ENCODE measurements around the gene MYO1C. TPM values are rescaled to one million over a fixed set of nuclear protein-coding genes. Genes with fewer than 3 reads are reported as not detected.

Gene MYO1C
- total RNA-seq, 4 donors from 2014 or later: 89.1 to 276 (median 116) TPM

- Histone ChIP-seq H3K4me1 (peaks cover 0 to 6% of the 10 kb centered on the region in 2 donors), H3K36me3 (no peaks in the 10 kb centered on the region), H3K27ac (peak overlapping the region; percentile 93), H3K27me3 (no peaks in the 10 kb centered on the region), H3K9me3 (no peaks in the 10 kb centered on the region), H3K4me3 (peak overlapping the region; percentile 96 to 98)
- peak; percentile 42 to 75 for DNase-seq
- intact Hi-C loops (cut with DNase I; ENCODE audit: low total_unique reads): loop anchor here (10.0 kb wide), 2 partner anchors 151 to 241 kb away; partner anchors contain the start of genes BHLHA9 and TRARG1
- peak; percentile 56 to 85 (median 68) for TF ChIP-seq CTCF (IDR thresholded peaks at IDR 0.05)
- TF ChIP-seq POLR2A (IDR thresholded peaks at IDR 0.05): no peak
Measured at GRCh38 chr17:1515640-1516387, 23.3 kb upstream of the MYO1C start.

- DNase-seq: no peak
- intact Hi-C loops (cut with DNase I; ENCODE audit: low total_unique reads): loop anchor here (10.0 kb wide), 2 partner anchors 148 to 238 kb away; partner anchors contain the start of genes BHLHA9 and TRARG1
- H3K9me3 ChIP-seq: no peaks in the 10 kb centered on the region
- no peak overlapping the region for H3K4me3 ChIP-seq
- no peak for TF ChIP-seq CTCF (IDR thresholded peaks at IDR 0.05)
- TF ChIP-seq POLR2A (IDR thresholded peaks at IDR 0.05): no peak
- H3K27me3 ChIP-seq: no peaks in the 10 kb centered on the region
- H3K4me1 ChIP-seq: peaks cover 0 to under 1% of the 10 kb centered on the region in 2 donors
- H3K27ac ChIP-seq: peak overlapping the region; percentile 40 to 54
- H3K36me3 ChIP-seq: no peaks in the 10 kb centered on the region
Measured at GRCh38 chr17:1512351-1512750, 19.9 kb upstream of the MYO1C start.

- H3K9me3 ChIP-seq: no peaks in the 10 kb centered on the region
- H3K27me3 ChIP-seq: no peaks in the 10 kb centered on the region
- no peaks in the 10 kb centered on the region for H3K36me3 ChIP-seq
- TF ChIP-seq POLR2A (IDR thresholded peaks at IDR 0.05): no peak
- no peak for TF ChIP-seq CTCF (IDR thresholded peaks at IDR 0.05)
- DNase-seq: no peak
- intact Hi-C loops (cut with DNase I; ENCODE audit: low total_unique reads): loop anchor here (10.0 kb wide), 2 partner anchors 147 to 237 kb away; partner anchors contain the start of genes BHLHA9 and TRARG1
- no peaks in the 10 kb centered on the region for H3K4me1 ChIP-seq
- peak overlapping the region; percentile 40 to 54 for H3K27ac ChIP-seq
- no peak overlapping the region for H3K4me3 ChIP-seq
Measured at GRCh38 chr17:1511756-1512321, 19.4 kb upstream of the MYO1C start.

- no peak for TF ChIP-seq CTCF (IDR thresholded peaks at IDR 0.05)
- no peak for TF ChIP-seq POLR2A (IDR thresholded peaks at IDR 0.05)
- peak overlapping the region; percentile 40 to 54 for H3K27ac ChIP-seq
- H3K4me3 ChIP-seq: no peak overlapping the region
- H3K4me1 ChIP-seq: no peaks in the 10 kb centered on the region
- no peaks in the 10 kb centered on the region for H3K36me3 ChIP-seq
- H3K9me3 ChIP-seq: no peaks in the 10 kb centered on the region
- intact Hi-C loops (cut with DNase I; ENCODE audit: low total_unique reads): loop anchor here (10.0 kb wide), 2 partner anchors 146 to 236 kb away; partner anchors contain the start of genes BHLHA9 and TRARG1
- no peak for DNase-seq
- H3K27me3 ChIP-seq: no peaks in the 10 kb centered on the region
Measured at GRCh38 chr17:1511290-1511689, 18.8 kb upstream of the MYO1C start.
